ENCODE results near the gene GBX2. TPM values are rescaled to one million over a fixed set of nuclear protein-coding genes. Genes with fewer than 3 reads are reported as not detected.
"Not testable (repeated sequence)": the region's sequence is repeated elsewhere in the genome, so short reads cannot be mapped to it uniquely, and the experiment has no call there.

Gene GBX2
- total and polyA plus RNA-seq, 2 experiments from 2014 or later: 0.45 TPM; not detected in 1

DNA sequence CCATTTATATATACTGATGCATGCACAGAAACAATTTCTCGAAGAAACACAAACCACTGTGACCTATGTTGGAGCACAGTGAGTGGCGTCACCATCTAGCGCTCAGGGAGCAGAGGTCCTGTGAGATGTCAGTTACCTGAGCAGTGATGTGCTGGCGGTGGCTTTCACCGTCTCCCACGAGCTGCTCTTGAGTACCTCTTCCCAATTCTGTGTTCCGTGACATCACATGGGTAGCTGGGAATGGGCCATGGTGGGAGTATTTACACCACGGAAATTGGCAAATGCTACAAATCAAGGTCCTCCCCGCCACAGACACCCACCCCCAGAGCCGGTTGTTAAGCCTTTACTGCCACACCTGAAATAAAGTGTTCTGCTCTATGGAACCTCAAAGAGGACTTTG lies 24.4 kb downstream of the GBX2 start:
- Histone ChIP-seq H3K4me3 (no peak overlapping the region), H3K79me2 (no peaks in the 10 kb centered on the region), H3K9me3 (ENCODE audit: low read depth) (no peaks in the 10 kb centered on the region), H3K27me3 (peaks cover 13% of the 10 kb centered on the region), H3K27ac (no peak overlapping the region), H3K4me1 (ENCODE audit: insufficient read depth) (no peaks in the 10 kb centered on the region), H3K4me2 (no peak overlapping the region), H3K9me2 (replicated peaks; ENCODE audit: insufficient read depth) (no peaks in the 10 kb centered on the region), H3K36me3 (replicated peaks; ENCODE audit: insufficient read depth, low read depth) (no peaks in the 10 kb centered on the region), H2AFZ (no peak overlapping the region), H4K20me1 (ENCODE audit: insufficient read depth, poor library complexity, severe bottlenecking) (no peaks in the 10 kb centered on the region)
- DNase-seq (ENCODE audit: low spot score): no peak
- 90% methylated on average over 10 of the region's 10 CpGs for WGBS (ENCODE audit: low lambda C conversion rate, missing lambda C conversion rate)
- TF ChIP-seq EZH2 (IDR thresholded peaks at IDR 0.05; ENCODE audit: borderline replicate concordance) (no peak), CTCF (IDR thresholded peaks at IDR 0.05; ENCODE audit: poor library complexity) (no peak), EZH2phosphoT487 (IDR thresholded peaks at IDR 0.05; ENCODE audit: low read depth, severe bottlenecking, unreplicated experiment) (no peak)

DNA sequence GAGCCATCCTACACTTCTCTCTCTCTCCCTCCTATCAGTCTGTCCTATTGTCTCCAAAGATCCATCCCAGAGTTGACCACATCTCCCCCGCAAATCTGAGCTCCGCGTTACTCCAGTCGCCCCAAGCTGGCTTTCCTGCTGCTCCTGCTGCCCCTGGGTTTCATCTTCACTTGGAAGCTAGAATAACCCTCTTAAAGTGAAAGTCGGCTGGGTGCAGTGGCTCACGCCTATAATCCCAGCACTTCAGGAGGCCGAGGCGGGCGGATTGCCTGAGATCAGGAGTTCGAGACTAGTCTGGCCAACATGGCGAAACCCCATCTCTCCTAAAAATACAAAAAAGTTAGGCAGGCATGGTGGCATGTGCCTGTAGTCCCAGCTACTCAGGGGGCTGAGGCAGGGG lies 26.6 kb downstream of the GBX2 start:
- H3K27ac ChIP-seq; H3K4me1 ChIP-seq (ENCODE audit: insufficient read depth); H3K79me2 ChIP-seq; H4K20me1 ChIP-seq (ENCODE audit: insufficient read depth, poor library complexity, severe bottlenecking); H3K9me3 ChIP-seq (ENCODE audit: low read depth); H2AFZ ChIP-seq; H3K9me2 ChIP-seq (replicated peaks; ENCODE audit: insufficient read depth); DNase-seq (ENCODE audit: low spot score); H3K4me2 ChIP-seq; H3K36me3 ChIP-seq (replicated peaks; ENCODE audit: insufficient read depth, low read depth); H3K4me3 ChIP-seq: not testable (repeated sequence)
- H3K27me3 ChIP-seq: peaks cover 13% of the 10 kb centered on the region
- WGBS (ENCODE audit: low lambda C conversion rate, missing lambda C conversion rate): 90% methylated on average over 11 of the region's 11 CpGs

- TF ChIP-seq EZH2phosphoT487 (IDR thresholded peaks at IDR 0.05; ENCODE audit: low read depth, severe bottlenecking, unreplicated experiment) (no peak), EZH2 (IDR thresholded peaks at IDR 0.05; ENCODE audit: borderline replicate concordance) (no peak), CTCF (IDR thresholded peaks at IDR 0.05; ENCODE audit: poor library complexity) (no peak)
- no peak overlapping the region for H3K27ac ChIP-seq
- WGBS (ENCODE audit: low lambda C conversion rate, missing lambda C conversion rate): 97% methylated on average over 10 of the region's 10 CpGs
These were observed 31.1 kb downstream of the GBX2 start for GRCh38 chr2:236137066-236137465.

GRCh38 chr2:236136538-236136937 lies 31.6 kb downstream of the GBX2 start:
- Histone ChIP-seq H3K27ac (no peak overlapping the region), H3K4me1 (ENCODE audit: insufficient read depth) (no peaks in the 10 kb centered on the region), H3K79me2 (no peaks in the 10 kb centered on the region), H3K4me3 (no peak overlapping the region), H2AFZ (no peak overlapping the region), H3K9me3 (ENCODE audit: low read depth) (no peaks in the 10 kb centered on the region), H3K4me2 (no peak overlapping the region), H3K9me2 (replicated peaks; ENCODE audit: insufficient read depth) (no peaks in the 10 kb centered on the region), H4K20me1 (ENCODE audit: insufficient read depth, poor library complexity, severe bottlenecking) (no peaks in the 10 kb centered on the region), H3K27me3 (no peaks in the 10 kb centered on the region), H3K36me3 (replicated peaks; ENCODE audit: insufficient read depth, low read depth) (no peaks in the 10 kb centered on the region)
- TF ChIP-seq CTCF (IDR thresholded peaks at IDR 0.05; ENCODE audit: poor library complexity) (no peak), EZH2 (IDR thresholded peaks at IDR 0.05; ENCODE audit: borderline replicate concordance) (no peak), EZH2phosphoT487 (IDR thresholded peaks at IDR 0.05; ENCODE audit: low read depth, severe bottlenecking, unreplicated experiment) (no peak)
- DNase-seq (ENCODE audit: low spot score): no peak
- 88% methylated on average over 19 of the region's 19 CpGs for WGBS (ENCODE audit: low lambda C conversion rate, missing lambda C conversion rate)

More at GRCh38 chr2:236137066-236137465, 31.1 kb downstream of the GBX2 start:
- no peak for DNase-seq (ENCODE audit: low spot score)
- Histone ChIP-seq H4K20me1 (ENCODE audit: insufficient read depth, poor library complexity, severe bottlenecking) (no peaks in the 10 kb centered on the region), H3K36me3 (replicated peaks; ENCODE audit: insufficient read depth, low read depth) (no peaks in the 10 kb centered on the region), H3K27me3 (no peaks in the 10 kb centered on the region), H3K4me3 (no peak overlapping the region), H3K4me1 (ENCODE audit: insufficient read depth) (no peaks in the 10 kb centered on the region), H2AFZ (no peak overlapping the region), H3K4me2 (no peak overlapping the region), H3K9me2 (replicated peaks; ENCODE audit: insufficient read depth) (no peaks in the 10 kb centered on the region), H3K9me3 (ENCODE audit: low read depth) (no peaks in the 10 kb centered on the region), H3K79me2 (no peaks in the 10 kb centered on the region)

All from hepatocyte (in vitro differentiated cells).